Measurements from ENCODE around the gene DECR2.
A peak's percentile ranks its signal among the peaks of the same experiment; 100 is the strongest.
"Not testable (repeated sequence)": the region's sequence is repeated elsewhere in the genome, so short reads cannot be mapped to it uniquely, and the experiment has no call there.

Gene DECR2

GRCh38 chr16:374616-374926, 27.1 kb upstream of the DECR2 start:
- H3K36me3 ChIP-seq = peaks cover 5% of the 10 kb centered on the region
- no peak for TF ChIP-seq CTCF (IDR thresholded peaks at IDR 0.05; ENCODE audit: low read depth, low read length)
- H3K4me3 ChIP-seq (ENCODE audit: low read depth, low read length) = no peak overlapping the region
- no peak for DNase-seq
- peaks cover 15% of the 10 kb centered on the region for H3K4me1 ChIP-seq
- no peaks in the 10 kb centered on the region for H3K27me3 ChIP-seq
- no peaks in the 10 kb centered on the region for H3K9me3 ChIP-seq

DNA sequence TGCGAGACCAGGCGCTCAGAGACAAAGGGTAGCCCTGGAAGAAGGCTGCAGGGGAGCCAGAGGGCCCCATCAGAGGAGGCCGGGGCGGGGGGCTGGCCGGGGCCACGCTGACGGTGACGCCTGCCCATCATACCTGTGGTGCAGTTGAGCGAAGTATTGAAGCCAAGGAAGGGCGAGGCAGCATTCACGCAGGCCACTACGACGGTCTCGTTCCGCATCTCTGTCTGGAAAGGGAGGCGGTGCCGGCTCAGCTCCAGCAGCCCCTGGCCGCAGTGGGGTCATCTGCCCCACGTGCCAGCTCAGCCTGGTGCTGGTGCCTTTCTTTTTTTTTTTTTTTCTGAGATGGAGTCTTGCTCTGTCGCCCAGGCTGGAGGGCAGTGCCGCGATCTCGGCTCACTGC, 26.5 kb upstream of the DECR2 start:
- no peaks in the 10 kb centered on the region for H3K9me3 ChIP-seq
- H3K4me3 ChIP-seq (ENCODE audit: low read depth, low read length) = no peak overlapping the region
- TF ChIP-seq CTCF (IDR thresholded peaks at IDR 0.05; ENCODE audit: low read depth, low read length) = no peak
- no peak for DNase-seq
- H3K4me1 ChIP-seq = peaks cover 15% of the 10 kb centered on the region
- peaks cover 5% of the 10 kb centered on the region for H3K36me3 ChIP-seq
- H3K27me3 ChIP-seq = no peaks in the 10 kb centered on the region

DNA sequence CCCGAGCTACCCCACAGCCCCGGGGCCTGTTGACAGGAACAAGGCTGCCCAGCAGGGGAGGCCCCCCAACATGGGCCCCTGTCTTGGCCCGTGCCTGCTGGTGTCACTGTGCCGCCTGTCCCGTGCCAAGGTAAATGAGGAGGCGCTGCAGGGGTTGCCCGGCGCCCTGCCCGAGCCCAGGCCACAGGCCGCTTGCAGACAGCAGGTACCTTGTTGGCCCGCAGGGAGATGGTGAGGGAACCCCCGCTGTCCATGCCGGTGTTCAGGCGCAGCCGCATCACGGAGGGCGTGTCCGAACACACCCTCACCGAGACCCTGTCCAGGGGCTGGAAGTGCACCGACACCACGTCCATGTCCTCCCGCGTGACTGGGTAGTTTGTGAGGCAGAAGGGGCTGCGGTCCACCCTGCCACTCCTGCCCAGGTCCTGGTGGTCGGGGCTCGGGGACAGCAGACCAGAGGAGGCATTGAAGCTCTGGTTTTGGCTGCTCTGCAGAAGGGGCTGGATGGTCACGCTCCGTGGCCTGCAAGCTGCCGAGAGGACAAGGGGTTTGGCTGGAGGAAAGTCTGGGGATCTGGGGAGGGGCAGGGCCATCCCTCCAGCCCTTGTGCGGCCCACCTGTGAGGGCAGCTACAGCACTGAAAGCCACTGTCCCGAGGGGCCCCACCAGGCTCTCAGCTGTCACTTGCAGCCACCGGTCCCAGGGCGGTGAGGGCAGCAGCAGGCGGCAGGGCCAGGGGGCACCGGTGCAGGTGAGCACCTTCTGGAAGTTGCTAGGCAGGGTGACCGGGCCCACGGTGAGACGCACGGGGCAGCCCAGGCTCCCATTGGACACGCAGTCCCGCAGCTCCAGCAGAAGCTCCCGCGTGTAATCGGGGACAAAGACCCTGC, 25.5 kb upstream of the DECR2 start:
- H3K9me3 ChIP-seq = no peaks in the 10 kb centered on the region
- TF ChIP-seq CTCF (IDR thresholded peaks at IDR 0.05; ENCODE audit: low read depth, low read length) = no peak
- peaks cover 5% of the 10 kb centered on the region for H3K36me3 ChIP-seq
- H3K27me3 ChIP-seq = no peaks in the 10 kb centered on the region
- no peak for DNase-seq
- H3K4me3 ChIP-seq (ENCODE audit: low read depth, low read length) = no peak overlapping the region
- peaks cover 8% of the 10 kb centered on the region for H3K4me1 ChIP-seq

- peaks cover 4% of the 10 kb centered on the region; the same call in 1 of the 2 replicates for H3K4me1 ChIP-seq
- peak; percentile 11 for DNase-seq
- peaks cover 5% of the 10 kb centered on the region for H3K36me3 ChIP-seq
- H3K9me3 ChIP-seq = no peaks in the 10 kb centered on the region
- no peak overlapping the region for H3K4me3 ChIP-seq (ENCODE audit: low read depth, low read length)
- no peaks in the 10 kb centered on the region for H3K27me3 ChIP-seq
- TF ChIP-seq CTCF (IDR thresholded peaks at IDR 0.05; ENCODE audit: low read depth, low read length) = no peak
Observed at GRCh38 chr16:376817-377418, 24.8 kb upstream of the DECR2 start.

GRCh38 chr16:377419-377951, 24.2 kb upstream of the DECR2 start:
- Histone ChIP-seq H3K27me3 (no peaks in the 10 kb centered on the region), H3K4me1 (no peaks in the 10 kb centered on the region), H3K4me3 (ENCODE audit: low read depth, low read length) (no peak overlapping the region), H3K9me3 (no peaks in the 10 kb centered on the region), H3K36me3 (peaks cover 5% of the 10 kb centered on the region)
- TF ChIP-seq CTCF (IDR thresholded peaks at IDR 0.05; ENCODE audit: low read depth, low read length) = no peak
- peak; percentile 15 for DNase-seq

- not testable (repeated sequence) for H3K4me3 ChIP-seq (ENCODE audit: low read depth, low read length); H3K27me3 ChIP-seq; H3K9me3 ChIP-seq; DNase-seq; H3K36me3 ChIP-seq; H3K4me1 ChIP-seq
Observed at GRCh38 chr16:378113-378820, 23.4 kb upstream of the DECR2 start.
